Uterus (tissue), 2 donors: Measurements from ENCODE around the gene COL4A1.

Experiments used
- POLR2A ChIP-seq, 2 donors: fragments of 450-650 bp; IDR thresholded peaks; one replicate each; pipeline ENCODE4 v1.6.1; 2016; ENCODE audit warnings: antibody characterized with exemption in 2 of 2, mild to moderate bottlenecking in 1 of 2, moderate library complexity in 1 of 2
- TF ChIP-seq, protein P1 (sequence below), 4 experiments: fragments of 200-600 bp in 2 of 4; fragments of 450-650 bp in 2 of 4; sonication (generic) in 2 of 4; IDR thresholded peaks; one replicate each; pipeline ENCODE4 v1.5.1; 2016 to 2019; ENCODE audit warnings: antibody characterized with exemption in 4 of 4, mild to moderate bottlenecking in 2 of 4, moderate library complexity in 1 of 4

DNA sequence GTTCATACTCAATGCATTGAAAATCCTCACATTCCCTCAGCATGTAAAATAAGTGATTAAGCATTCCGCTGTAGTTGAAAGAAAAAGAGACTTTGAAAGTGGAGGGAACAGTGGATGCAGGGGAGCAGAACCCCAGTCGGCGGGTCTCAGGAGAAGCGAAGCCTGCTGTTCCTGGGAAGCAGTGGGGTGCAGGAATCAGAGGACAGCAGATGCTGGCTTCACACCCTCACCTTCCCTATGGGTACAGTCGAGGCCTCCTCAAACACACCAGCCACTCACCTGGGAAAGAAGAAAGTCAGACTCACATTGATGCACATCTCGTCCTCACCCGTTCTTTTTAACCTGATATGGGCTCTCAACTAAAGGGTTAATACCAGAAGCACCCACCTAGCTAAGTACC is 38.3 kb upstream of the COL4A1 start:
- TF ChIP-seq, protein P1, sequence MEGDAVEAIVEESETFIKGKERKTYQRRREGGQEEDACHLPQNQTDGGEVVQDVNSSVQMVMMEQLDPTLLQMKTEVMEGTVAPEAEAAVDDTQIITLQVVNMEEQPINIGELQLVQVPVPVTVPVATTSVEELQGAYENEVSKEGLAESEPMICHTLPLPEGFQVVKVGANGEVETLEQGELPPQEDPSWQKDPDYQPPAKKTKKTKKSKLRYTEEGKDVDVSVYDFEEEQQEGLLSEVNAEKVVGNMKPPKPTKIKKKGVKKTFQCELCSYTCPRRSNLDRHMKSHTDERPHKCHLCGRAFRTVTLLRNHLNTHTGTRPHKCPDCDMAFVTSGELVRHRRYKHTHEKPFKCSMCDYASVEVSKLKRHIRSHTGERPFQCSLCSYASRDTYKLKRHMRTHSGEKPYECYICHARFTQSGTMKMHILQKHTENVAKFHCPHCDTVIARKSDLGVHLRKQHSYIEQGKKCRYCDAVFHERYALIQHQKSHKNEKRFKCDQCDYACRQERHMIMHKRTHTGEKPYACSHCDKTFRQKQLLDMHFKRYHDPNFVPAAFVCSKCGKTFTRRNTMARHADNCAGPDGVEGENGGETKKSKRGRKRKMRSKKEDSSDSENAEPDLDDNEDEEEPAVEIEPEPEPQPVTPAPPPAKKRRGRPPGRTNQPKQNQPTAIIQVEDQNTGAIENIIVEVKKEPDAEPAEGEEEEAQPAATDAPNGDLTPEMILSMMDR (IDR thresholded peaks at IDR 0.05), result no peak
- no peak for TF ChIP-seq POLR2A (IDR thresholded peaks at IDR 0.05)
